MM.1S (cell line): ENCODE results near the gene THSD7B.

Experiments
- DNase-seq: peaks from one replicate; pipeline ENCODE4 v3.0.0-alpha.2; 2015
- H2AFZ ChIP-seq: fragments of 300-600 bp; sonication (generic); 2 replicates; pipeline ENCODE4 v1.6.0; 2016; ENCODE audit warnings: antibody characterized with exemption, low read length
- H3F3A ChIP-seq: fragments of 300-600 bp; sonication (generic); 2 replicates; pipeline ENCODE4 v1.6.1; 2016; ENCODE audit warnings: mild to moderate bottlenecking, antibody characterized with exemption, low read length, moderate library complexity, mixed read lengths; ENCODE audit not compliant: insufficient read depth
- H3K27ac ChIP-seq: fragments of 300-600 bp; sonication (generic); 2 replicates; pipeline ENCODE4 v1.5.1; 2016; ENCODE audit warnings: mild to moderate bottlenecking, low read length
- H3K27me3 ChIP-seq: fragments of 300-600 bp; sonication (generic); replicated peaks from 2 replicates; pipeline ENCODE4 v1.6.0; 2016; ENCODE audit warnings: low read length; ENCODE audit not compliant: insufficient read depth
- H3K36me3 ChIP-seq: fragments of 300-600 bp; sonication (generic); replicated peaks from 2 replicates; pipeline ENCODE4 v1.6.1; 2016; ENCODE audit warnings: mild to moderate bottlenecking, low read length, mixed read lengths; ENCODE audit not compliant: insufficient read depth
- H3K4me1 ChIP-seq: fragments of 300-600 bp; sonication (generic); 2 replicates; pipeline ENCODE4 v1.6.1; 2016; ENCODE audit warnings: low read length, mixed read lengths
- H3K4me2 ChIP-seq: fragments of 300-600 bp; sonication (generic); 2 replicates; pipeline ENCODE4 v1.6.0; 2016; ENCODE audit warnings: low read depth, low read length
- H3K4me3 ChIP-seq: fragments of 300-600 bp; sonication (generic); 2 replicates; pipeline ENCODE4 v1.5.1; 2016; ENCODE audit warnings: low read length, mixed read lengths
- H3K79me2 ChIP-seq: fragments of 300-600 bp; sonication (generic); 2 replicates; pipeline ENCODE4 v1.6.1; 2016; ENCODE audit warnings: mixed run types, low read length, mixed read lengths
- H3K9ac ChIP-seq: fragments of 300-600 bp; sonication (generic); 2 replicates; pipeline ENCODE4 v1.6.1; 2016; ENCODE audit warnings: low read length, mixed read lengths
- H3K9me2 ChIP-seq: fragments of 300-600 bp; sonication (generic); replicated peaks from 2 replicates; pipeline ENCODE4 v1.6.1; 2016; ENCODE audit warnings: mild to moderate bottlenecking, low read length, mixed read lengths; ENCODE audit not compliant: insufficient read depth
- H3K9me3 ChIP-seq: fragments of 300-600 bp; sonication (generic); replicated peaks from 2 replicates; pipeline ENCODE4 v1.6.1; 2016; ENCODE audit warnings: mild to moderate bottlenecking, low read length, mixed read lengths; ENCODE audit not compliant: insufficient read depth
- H4K20me1 ChIP-seq: fragments of 300-600 bp; sonication (generic); 2 replicates; pipeline ENCODE4 v1.6.1; 2016; ENCODE audit warnings: mild to moderate bottlenecking, low read length, moderate library complexity, mixed read lengths; ENCODE audit not compliant: insufficient read depth
- CTCF ChIP-seq: fragments of 300-600 bp; sonication (generic); IDR thresholded peaks from 2 replicates; pipeline ENCODE4 v1.5.1; 2016; ENCODE audit warnings: antibody characterized with exemption, low read length, mixed read lengths
- EZH2 ChIP-seq: fragments of 300-600 bp; sonication (generic); optimal IDR thresholded peaks from 2 replicates; pipeline ENCODE3; 2017; ENCODE audit warnings: low read depth, mild to moderate bottlenecking, antibody characterized with exemption, low read length, mixed read lengths
- EZH2phosphoT487 ChIP-seq: fragments of 300-600 bp; sonication (generic); IDR thresholded peaks from 2 replicates; pipeline ENCODE4 v1.6.1; 2018; ENCODE audit warnings: antibody characterized with exemption, low read length

THSD7B gene

GRCh38 chr2:137031731-137032130, 266.4 kb downstream of the THSD7B start:
- Histone ChIP-seq H3K27ac (no peak overlapping the region), H3K4me2 (no peak overlapping the region), H3K4me3 (no peak overlapping the region), H3F3A (no peaks in the 10 kb centered on the region), H2AFZ (no peak overlapping the region), H3K9me2 (no peaks in the 10 kb centered on the region), H3K9me3 (no peaks in the 10 kb centered on the region), H3K36me3 (no peaks in the 10 kb centered on the region), H3K4me1 (no peaks in the 10 kb centered on the region), H3K9ac (no peak overlapping the region), H4K20me1 (no peaks in the 10 kb centered on the region), H3K27me3 (no peaks in the 10 kb centered on the region), H3K79me2 (no peaks in the 10 kb centered on the region)
- TF ChIP-seq CTCF: no peak
- no peak for TF ChIP-seq EZH2phosphoT487
- TF ChIP-seq EZH2: no peak
- no peak for DNase-seq

- Histone ChIP-seq H3K4me1 (no peaks in the 10 kb centered on the region), H3K9me3 (no peaks in the 10 kb centered on the region), H3K9ac (no peak overlapping the region), H2AFZ (no peak overlapping the region), H3K79me2 (no peaks in the 10 kb centered on the region), H3K27ac (no peak overlapping the region), H3F3A (no peaks in the 10 kb centered on the region), H3K27me3 (no peaks in the 10 kb centered on the region), H3K9me2 (no peaks in the 10 kb centered on the region), H3K4me3 (no peak overlapping the region), H3K36me3 (no peaks in the 10 kb centered on the region), H4K20me1 (no peaks in the 10 kb centered on the region), H3K4me2 (no peak overlapping the region)
- DNase-seq: no peak
- TF ChIP-seq EZH2 (no peak), EZH2phosphoT487 (no peak)
These were observed 271.3 kb downstream of the THSD7B start for GRCh38 chr2:137036619-137037018.

- Histone ChIP-seq H4K20me1 (no peaks in the 10 kb centered on the region), H3F3A (no peaks in the 10 kb centered on the region), H3K27ac (no peak overlapping the region), H3K4me3 (no peak overlapping the region), H3K9me3 (no peaks in the 10 kb centered on the region), H3K36me3 (no peaks in the 10 kb centered on the region), H3K79me2 (no peaks in the 10 kb centered on the region), H3K9ac (no peak overlapping the region), H3K9me2 (no peaks in the 10 kb centered on the region), H3K27me3 (no peaks in the 10 kb centered on the region), H3K4me2 (no peak overlapping the region), H3K4me1 (no peaks in the 10 kb centered on the region), H2AFZ (no peak overlapping the region)
- no peak for DNase-seq
- TF ChIP-seq EZH2: no peak
These were observed 274.3 kb downstream of the THSD7B start for GRCh38 chr2:137039482-137040152.

GRCh38 chr2:137047369-137047768, 282.0 kb downstream of the THSD7B start:
- Histone ChIP-seq H3K9ac (no peak overlapping the region), H3K9me3 (no peaks in the 10 kb centered on the region), H3K79me2 (no peaks in the 10 kb centered on the region), H3K4me2 (no peak overlapping the region), H4K20me1 (no peaks in the 10 kb centered on the region), H3K4me3 (no peak overlapping the region), H3F3A (no peaks in the 10 kb centered on the region), H3K4me1 (no peaks in the 10 kb centered on the region), H3K27me3 (no peaks in the 10 kb centered on the region), H3K27ac (no peak overlapping the region), H3K36me3 (no peaks in the 10 kb centered on the region), H2AFZ (no peak overlapping the region), H3K9me2 (no peaks in the 10 kb centered on the region)
- DNase-seq: no peak
- TF ChIP-seq EZH2 (no peak), CTCF (no peak), EZH2phosphoT487 (no peak)
